Endometrial microvascular endothelial cells (primary cell): Measurements from ENCODE around the gene PPP4R3C. TPM values are rescaled to one million over a fixed set of nuclear protein-coding genes. Genes with fewer than 3 reads are reported as not detected.
"Not testable (repeated sequence)": the region's sequence is repeated elsewhere in the genome, so short reads cannot be mapped to it uniquely, and the experiment has no call there.

ENCODE experiments used
- in situ Hi-C: cut with HindIII; loops from 2 replicates; pipeline ENCODE4 v1.10.0; 2017; ENCODE audit warnings: low sequenced_read_pairs, low pct_unique_long_range_greater_than_20kb; ENCODE audit errors: inconsistent ontology term
- total RNA-seq: library from RNA; depleted of rRNA; stranded (reverse); fragments of >200 nt; gene quantifications from one replicate; pipeline ENCODE4 v1.2.3, GENCODE V29; 2015; ENCODE audit errors: inconsistent ontology term

PPP4R3C gene
- not detected for total RNA-seq

GRCh38 chrX:27463187-27463586 is at the start of gene PPP4R3C:
Gene PPP4R3C, minus strand, starts transcription at chrX:27463341. Its CDS starts 45 bp downstream, at chrX:27463296.
- in situ Hi-C loops, result no loop called here

- in situ Hi-C loops, result no loop called here
Measured at GRCh38 chrX:27491397-27491796, 28.3 kb upstream of the PPP4R3C start.

DNA sequence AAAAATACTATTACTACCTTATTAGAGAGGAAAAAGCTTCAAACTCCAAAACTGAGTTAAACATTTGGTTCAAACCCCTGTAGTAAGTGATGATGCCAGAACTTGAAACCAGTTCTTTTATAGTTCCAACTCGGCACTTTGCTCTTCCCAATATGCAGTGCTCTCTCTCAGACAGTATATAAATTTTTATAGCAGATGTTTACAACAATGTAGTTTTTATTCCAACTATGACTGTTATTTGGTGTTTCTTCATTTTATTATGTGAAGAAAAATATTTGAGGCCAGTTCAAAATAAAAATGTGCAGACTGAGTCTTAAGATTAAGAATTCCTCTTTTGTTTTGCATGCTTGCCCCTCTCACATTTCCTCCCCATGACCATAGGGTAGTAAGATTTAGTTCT is 2.9 kb upstream of the PPP4R3C start:
- in situ Hi-C loops, result no loop called here

GRCh38 chrX:27465036-27465435 is 1.9 kb upstream of the PPP4R3C start:
- in situ Hi-C loops, result no loop called here

DNA sequence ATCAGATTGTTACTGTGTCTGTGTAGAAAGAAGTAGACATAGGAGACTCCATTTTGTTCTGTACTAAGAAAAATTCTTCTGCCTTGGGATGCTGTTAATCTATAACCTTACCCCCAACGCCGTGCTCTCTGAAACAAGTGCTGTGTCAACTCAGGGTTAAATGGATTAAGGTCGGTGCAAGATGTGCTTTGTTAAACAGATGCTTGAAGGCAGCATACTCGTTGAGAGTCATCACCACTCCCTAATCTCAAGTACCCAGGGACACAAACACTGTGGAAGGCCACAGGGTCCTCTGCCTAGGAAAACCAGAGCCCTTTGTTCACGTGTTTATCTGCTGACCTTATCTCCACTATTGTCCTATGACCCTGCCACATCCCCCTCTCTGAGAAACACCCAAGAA is 4.0 kb downstream of the PPP4R3C start:
- in situ Hi-C loops, result not testable (repeated sequence)

GRCh38 chrX:27458544-27458943 is 4.6 kb downstream of the PPP4R3C start:
- in situ Hi-C loops, result not testable (repeated sequence)

DNA sequence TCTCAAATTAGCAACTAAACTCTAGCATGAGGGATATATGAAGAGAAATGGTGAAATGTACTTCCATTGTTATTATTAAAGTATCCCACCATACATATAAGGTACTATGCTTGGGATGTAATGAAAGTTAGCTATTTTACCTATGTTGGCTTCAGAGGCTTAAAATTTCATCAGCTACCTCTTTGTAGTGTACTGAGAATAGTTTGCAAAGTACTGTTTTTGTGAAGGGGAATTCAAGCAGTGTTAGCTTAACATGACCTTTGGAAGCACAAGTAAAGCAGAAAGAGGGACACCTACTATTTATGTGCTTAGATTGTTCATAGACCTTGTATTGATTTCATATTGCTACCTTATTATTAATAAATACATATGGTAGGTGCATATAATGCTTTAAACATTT is 11.8 kb downstream of the PPP4R3C start:
- in situ Hi-C loops, result no loop called here

DNA sequence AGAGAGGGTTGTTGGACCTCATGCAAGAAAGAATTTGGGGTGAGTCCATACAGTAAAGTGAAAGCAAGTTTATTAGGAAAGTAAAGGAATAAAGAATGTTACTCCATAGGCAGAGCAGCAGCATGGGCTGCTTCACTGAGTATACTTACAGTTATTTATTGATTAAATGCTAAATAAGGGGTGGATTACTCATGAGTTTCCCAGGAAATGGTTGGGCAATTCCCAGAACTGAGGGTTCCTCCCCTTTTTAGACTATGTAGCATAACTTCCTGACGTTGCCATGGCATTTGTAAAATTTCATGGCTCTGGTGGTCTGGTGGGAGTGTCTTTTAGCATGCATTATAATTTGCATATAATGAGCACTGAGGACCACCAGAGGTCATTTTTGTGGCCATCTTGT is 16.7 kb downstream of the PPP4R3C start:
- in situ Hi-C loops, result no loop called here

GRCh38 chrX:27445438-27445837 is 17.7 kb downstream of the PPP4R3C start:
- in situ Hi-C loops, result no loop called here

DNA sequence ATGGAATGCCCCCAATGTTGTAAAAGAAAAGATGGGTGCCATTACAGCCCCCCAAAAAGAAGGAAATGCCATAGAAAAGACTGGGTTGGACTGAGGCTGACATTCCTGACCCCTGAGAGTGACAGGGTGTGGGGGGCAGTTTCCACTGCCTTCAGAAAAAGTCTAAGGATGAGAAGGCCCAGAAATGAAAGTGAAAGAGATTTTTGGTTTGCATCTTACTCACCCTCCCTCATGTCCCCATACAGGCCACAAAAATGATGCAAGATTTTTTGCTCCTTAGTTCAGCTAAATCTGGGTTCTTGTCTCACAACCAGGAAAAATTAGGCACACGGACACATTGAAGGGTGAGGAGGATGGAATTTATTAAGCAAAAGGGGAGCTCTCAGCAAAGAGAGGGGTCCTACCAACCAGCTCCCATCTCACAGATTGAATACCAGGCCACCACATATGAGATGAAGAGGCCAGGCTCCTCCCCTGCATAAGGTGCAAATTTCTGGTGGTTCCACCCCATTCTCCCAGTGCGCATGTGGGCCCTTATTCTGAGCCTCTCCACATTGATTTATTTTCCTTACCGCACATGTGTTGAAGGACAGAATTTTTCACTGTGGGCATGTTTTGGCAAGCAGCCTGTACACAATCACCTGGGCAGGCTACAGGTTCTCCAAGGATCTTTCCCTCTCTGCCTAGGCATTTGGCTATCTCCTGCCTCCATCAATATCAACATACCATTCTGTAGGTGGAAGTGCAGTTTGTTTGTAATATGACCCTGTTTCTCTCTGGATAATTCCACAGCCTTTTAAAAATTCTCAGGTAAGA is 18.8 kb downstream of the PPP4R3C start:
- in situ Hi-C loops, result no loop called here

- in situ Hi-C loops, result not testable (repeated sequence)
Measured at GRCh38 chrX:27442392-27442791, 20.7 kb downstream of the PPP4R3C start.

GRCh38 chrX:27439771-27440170 is 23.4 kb downstream of the PPP4R3C start:
- in situ Hi-C loops, result no loop called here

GRCh38 chrX:27438937-27439336 is 24.2 kb downstream of the PPP4R3C start:
- in situ Hi-C loops, result no loop called here

GRCh38 chrX:27435031-27435430 is 28.1 kb downstream of the PPP4R3C start:
- in situ Hi-C loops, result no loop called here

Other genes starting within 250 kb of the PPP4R3C start
- gene DCAF8L2, start 127.0 kb upstream of the PPP4R3C start, total RNA-seq, result not detected